ENCODE measurements around the gene MESD. TPM values are rescaled to one million over a fixed set of nuclear protein-coding genes. Genes with fewer than 3 reads are reported as not detected.

Gene MESD
- total RNA-seq, 3 donors from 2014 or later (not counting 1 experiment from before 2014, with no cell fraction given), result 14.7 to 26.0 (median 24.5) TPM

DNA sequence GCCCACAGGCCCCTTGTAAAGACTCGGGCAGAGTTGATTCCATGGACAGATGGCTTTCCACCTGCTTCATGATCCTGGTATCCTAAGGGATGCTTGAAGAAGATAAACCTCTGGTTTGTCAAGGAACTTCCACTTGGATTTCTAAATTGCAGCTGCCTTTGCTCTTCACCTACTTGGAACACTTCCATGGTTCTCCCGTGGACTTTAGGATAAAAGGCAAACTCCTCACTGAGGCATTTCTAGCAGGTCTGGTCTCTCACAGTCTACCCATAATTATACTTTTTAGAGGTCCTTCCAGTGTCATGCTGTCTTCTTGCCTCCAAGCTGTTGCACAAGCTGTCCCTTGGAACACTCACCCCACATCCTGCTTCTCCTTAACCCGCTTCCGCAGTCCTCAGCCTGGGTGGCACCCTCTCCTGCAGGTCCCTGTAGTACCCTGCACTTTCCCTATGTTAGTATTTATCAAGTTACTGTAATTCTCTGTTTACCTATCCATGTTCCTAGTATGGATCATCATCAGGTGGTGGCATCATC, 23.8 kb upstream of the MESD start:
- H3K4me1 ChIP-seq (ENCODE audit: control insufficient read depth, insufficient read depth, low read length), result no peaks in the 10 kb centered on the region
- intact Hi-C loops (cut with micrococcal nuclease), result no loop called here
- Mint-ChIP-seq H3K36me3 (no peaks in the 10 kb centered on the region), H3K4me3 (no peak overlapping the region), H3K9me3 (no peaks in the 10 kb centered on the region), H3K27me3 (ENCODE audit: low read depth in 2 of 2) (no peaks in the 10 kb centered on the region), H3K4me1 (peaks cover 8 to 21% of the 10 kb centered on the region in 2 donors), H3K27ac (no peak overlapping the region)
- no peak overlapping the region for H3K4me3 ChIP-seq (ENCODE audit: low read length)
- no peaks in the 10 kb centered on the region for H3K36me3 ChIP-seq (ENCODE audit: control insufficient read depth, insufficient read depth, low read length)
- H3K9me3 ChIP-seq (ENCODE audit: control insufficient read depth, insufficient read depth, low read length), result no peaks in the 10 kb centered on the region
- ATAC-seq (no peak), DNase-seq (no peak)
- no peaks in the 10 kb centered on the region for H3K27me3 ChIP-seq (ENCODE audit: control insufficient read depth, insufficient read depth, low read length)
- TF ChIP-seq, protein P1, sequence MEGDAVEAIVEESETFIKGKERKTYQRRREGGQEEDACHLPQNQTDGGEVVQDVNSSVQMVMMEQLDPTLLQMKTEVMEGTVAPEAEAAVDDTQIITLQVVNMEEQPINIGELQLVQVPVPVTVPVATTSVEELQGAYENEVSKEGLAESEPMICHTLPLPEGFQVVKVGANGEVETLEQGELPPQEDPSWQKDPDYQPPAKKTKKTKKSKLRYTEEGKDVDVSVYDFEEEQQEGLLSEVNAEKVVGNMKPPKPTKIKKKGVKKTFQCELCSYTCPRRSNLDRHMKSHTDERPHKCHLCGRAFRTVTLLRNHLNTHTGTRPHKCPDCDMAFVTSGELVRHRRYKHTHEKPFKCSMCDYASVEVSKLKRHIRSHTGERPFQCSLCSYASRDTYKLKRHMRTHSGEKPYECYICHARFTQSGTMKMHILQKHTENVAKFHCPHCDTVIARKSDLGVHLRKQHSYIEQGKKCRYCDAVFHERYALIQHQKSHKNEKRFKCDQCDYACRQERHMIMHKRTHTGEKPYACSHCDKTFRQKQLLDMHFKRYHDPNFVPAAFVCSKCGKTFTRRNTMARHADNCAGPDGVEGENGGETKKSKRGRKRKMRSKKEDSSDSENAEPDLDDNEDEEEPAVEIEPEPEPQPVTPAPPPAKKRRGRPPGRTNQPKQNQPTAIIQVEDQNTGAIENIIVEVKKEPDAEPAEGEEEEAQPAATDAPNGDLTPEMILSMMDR (IDR thresholded peaks at IDR 0.05), result no peak
- no peak overlapping the region for H3K27ac ChIP-seq (ENCODE audit: low read length)
- 100% methylated on average over 4 of the region's 4 CpGs for WGBS (ENCODE audit: insufficient coverage)

DNA sequence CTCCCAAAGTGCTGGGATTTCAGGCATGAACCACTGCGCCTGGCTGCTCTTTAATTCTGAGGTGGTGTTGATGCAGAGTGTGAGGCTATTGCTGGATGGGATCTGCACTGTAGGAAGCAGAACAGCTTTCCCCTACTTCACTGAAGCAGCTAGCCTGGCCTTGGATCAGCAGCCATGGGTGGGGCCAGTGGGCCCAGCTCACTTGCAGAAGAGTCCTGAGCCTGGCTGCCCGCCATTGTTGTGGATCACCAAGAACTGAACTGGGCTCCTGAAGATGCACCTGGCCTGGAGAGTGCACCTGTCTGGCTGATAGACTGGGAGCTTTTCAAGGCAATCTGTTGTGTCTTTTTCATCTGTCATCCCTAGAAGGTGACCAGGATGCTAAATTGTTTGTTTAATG, 23.0 kb upstream of the MESD start:
- no peak overlapping the region for H3K4me3 ChIP-seq (ENCODE audit: low read length)
- intact Hi-C loops (cut with micrococcal nuclease), result no loop called here
- no peaks in the 10 kb centered on the region for H3K27me3 Mint-ChIP-seq (ENCODE audit: low read depth in 2 of 2)

DNA sequence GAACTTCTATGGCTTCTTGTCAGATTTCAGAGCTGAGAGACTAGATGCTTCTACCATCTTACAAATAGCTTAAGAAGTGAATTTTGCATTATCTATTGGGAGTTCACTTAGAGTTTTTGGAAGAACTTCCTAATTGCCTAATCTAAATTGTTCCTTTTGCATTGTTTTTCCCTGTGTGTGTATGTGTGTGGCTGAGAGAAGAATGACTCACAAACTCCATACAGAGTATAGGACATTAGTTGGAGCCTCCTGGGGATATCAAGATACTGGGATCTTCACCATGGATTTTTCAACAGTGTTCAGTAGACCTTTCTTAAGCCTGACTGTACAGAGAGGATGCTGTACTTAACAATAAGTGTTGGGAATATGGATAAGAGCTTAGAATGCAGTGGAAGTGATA, 22.0 kb upstream of the MESD start:
- H3K4me1 ChIP-seq (ENCODE audit: control insufficient read depth, insufficient read depth, low read length), result no peaks in the 10 kb centered on the region
- H3K36me3 Mint-ChIP-seq, result no peaks in the 10 kb centered on the region
- DNase-seq (no peak), ATAC-seq (no peak)
- no peaks in the 10 kb centered on the region for H3K9me3 ChIP-seq (ENCODE audit: control insufficient read depth, insufficient read depth, low read length)
- H3K27ac ChIP-seq (ENCODE audit: low read length), result no peak overlapping the region
- no peaks in the 10 kb centered on the region for H3K27me3 Mint-ChIP-seq (ENCODE audit: low read depth in 2 of 2)
- H3K9me3 Mint-ChIP-seq, result no peaks in the 10 kb centered on the region
- H3K4me3 ChIP-seq (ENCODE audit: low read length), result no peak overlapping the region
- no peaks in the 10 kb centered on the region for H3K36me3 ChIP-seq (ENCODE audit: control insufficient read depth, insufficient read depth, low read length)
- no peak overlapping the region for H3K4me3 Mint-ChIP-seq
- no peaks in the 10 kb centered on the region for H3K27me3 ChIP-seq (ENCODE audit: control insufficient read depth, insufficient read depth, low read length)
- intact Hi-C loops (cut with micrococcal nuclease), result no loop called here
- H3K4me1 Mint-ChIP-seq, result peaks cover 17 to 31% of the 10 kb centered on the region in 2 donors
- no peak overlapping the region for H3K27ac Mint-ChIP-seq
- TF ChIP-seq, protein P1 (IDR thresholded peaks at IDR 0.05), result no peak

More for the DNA sequence above, 23.0 kb upstream of the MESD start:
- Histone ChIP-seq H3K9me3 (ENCODE audit: control insufficient read depth, insufficient read depth, low read length) (no peaks in the 10 kb centered on the region), H3K27me3 (ENCODE audit: control insufficient read depth, insufficient read depth, low read length) (no peaks in the 10 kb centered on the region), H3K36me3 (ENCODE audit: control insufficient read depth, insufficient read depth, low read length) (no peaks in the 10 kb centered on the region), H3K4me1 (ENCODE audit: control insufficient read depth, insufficient read depth, low read length) (no peaks in the 10 kb centered on the region), H3K27ac (ENCODE audit: low read length) (no peak overlapping the region)
- Mint-ChIP-seq H3K4me3 (no peak overlapping the region), H3K27ac (no peak overlapping the region), H3K4me1 (peaks cover 16 to 21% of the 10 kb centered on the region in 2 donors), H3K9me3 (no peaks in the 10 kb centered on the region), H3K36me3 (no peaks in the 10 kb centered on the region)
- no peak for DNase-seq
- no peak for ATAC-seq
- TF ChIP-seq, protein P1 (IDR thresholded peaks at IDR 0.05), result no peak
- 100% methylated on average over 2 of the region's 2 CpGs for WGBS (ENCODE audit: insufficient coverage)

DNA sequence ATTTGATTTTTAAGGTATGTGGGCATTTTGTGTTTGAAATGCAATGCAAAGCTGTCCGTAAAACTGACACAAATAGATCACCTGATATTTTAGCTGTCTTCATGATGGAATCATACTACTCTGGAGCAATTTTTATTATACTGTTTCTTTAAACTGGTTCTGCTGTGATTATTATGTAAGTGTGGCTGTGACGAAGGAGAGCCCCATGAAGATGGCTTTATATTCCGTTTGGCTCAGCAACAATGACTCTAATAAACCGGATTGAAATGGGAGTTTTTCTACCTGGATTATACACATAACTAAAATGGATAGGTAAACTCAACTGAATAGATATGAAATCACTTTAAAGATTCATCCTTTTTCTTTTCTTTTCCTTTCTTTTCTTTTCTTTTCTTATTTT, 20.5 kb upstream of the MESD start:
- Histone ChIP-seq H3K27ac (ENCODE audit: low read length) (no peak overlapping the region), H3K4me1 (ENCODE audit: control insufficient read depth, insufficient read depth, low read length) (no peaks in the 10 kb centered on the region), H3K9me3 (ENCODE audit: control insufficient read depth, insufficient read depth, low read length) (no peaks in the 10 kb centered on the region), H3K36me3 (ENCODE audit: control insufficient read depth, insufficient read depth, low read length) (no peaks in the 10 kb centered on the region), H3K4me3 (ENCODE audit: low read length) (no peak overlapping the region), H3K27me3 (ENCODE audit: control insufficient read depth, insufficient read depth, low read length) (no peaks in the 10 kb centered on the region)
- peak overlapping the region in 1 of 2 donors; percentile 18 for H3K27ac Mint-ChIP-seq
- no peaks in the 10 kb centered on the region for H3K27me3 Mint-ChIP-seq (ENCODE audit: low read depth in 2 of 2)
- intact Hi-C loops (cut with micrococcal nuclease), result no loop called here
- H3K9me3 Mint-ChIP-seq, result no peaks in the 10 kb centered on the region
- TF ChIP-seq, protein P1 (IDR thresholded peaks at IDR 0.05), result no peak
- peaks cover 19 to 37% of the 10 kb centered on the region in 2 donors for H3K4me1 Mint-ChIP-seq
- DNase-seq (no peak), ATAC-seq (no peak)
- 100% methylated on average over 1 of the region's 4 CpGs for WGBS (ENCODE audit: insufficient coverage)
- no peaks in the 10 kb centered on the region for H3K36me3 Mint-ChIP-seq
- no peak overlapping the region for H3K4me3 Mint-ChIP-seq

All from natural killer cell (primary cell).